ENCODE measurements around the gene ZFAND2A.
"Not testable (repeated sequence)": the region's sequence is repeated elsewhere in the genome, so short reads cannot be mapped to it uniquely, and the experiment has no call there.

The ZFAND2A gene

DNA sequence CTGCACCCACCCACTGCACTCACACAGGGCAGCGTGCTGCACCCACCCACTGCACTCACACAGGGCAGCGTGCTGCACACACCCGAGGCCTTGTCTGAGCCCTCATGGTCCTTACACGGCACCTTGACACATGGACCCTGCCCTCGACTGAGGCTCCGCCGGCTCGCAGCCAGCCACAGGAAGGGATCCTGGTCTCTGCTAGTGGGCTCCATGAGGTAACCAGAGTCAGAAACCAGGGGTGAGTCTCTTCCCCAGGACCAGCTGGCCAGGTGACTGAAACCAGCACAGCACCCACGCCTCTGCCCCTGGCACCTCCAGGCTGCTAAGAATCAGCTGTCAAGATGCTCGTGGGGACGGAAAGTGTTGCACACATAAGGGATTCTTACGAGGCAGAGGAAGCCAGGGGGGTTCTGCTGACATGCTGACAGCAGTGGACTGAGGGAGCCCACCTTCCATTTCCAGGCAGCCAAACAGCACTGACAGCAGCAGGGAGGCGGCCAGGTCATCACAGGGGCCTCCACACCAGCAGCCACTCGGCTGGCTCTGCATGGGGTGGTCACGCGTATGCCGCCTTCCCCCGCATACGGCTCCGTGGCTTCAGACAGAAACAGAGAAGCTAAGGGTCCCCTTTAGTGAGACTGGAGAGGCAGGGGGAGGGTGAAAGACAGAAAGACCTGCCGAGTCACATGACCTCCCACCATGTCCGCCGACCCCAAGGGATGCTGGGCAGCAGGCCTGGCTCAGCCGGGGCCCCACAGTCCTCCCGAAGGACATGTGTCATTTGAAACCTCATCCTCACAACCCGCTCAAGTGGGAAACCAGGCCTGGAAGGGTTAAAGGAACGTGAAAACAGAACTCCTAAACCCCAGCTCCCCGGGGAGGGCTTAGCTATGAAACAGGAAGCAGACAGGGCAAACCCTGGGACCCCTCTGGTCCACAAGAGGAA is 37.8 kb downstream of the ZFAND2A start:
- no peak for DNase-seq

DNA sequence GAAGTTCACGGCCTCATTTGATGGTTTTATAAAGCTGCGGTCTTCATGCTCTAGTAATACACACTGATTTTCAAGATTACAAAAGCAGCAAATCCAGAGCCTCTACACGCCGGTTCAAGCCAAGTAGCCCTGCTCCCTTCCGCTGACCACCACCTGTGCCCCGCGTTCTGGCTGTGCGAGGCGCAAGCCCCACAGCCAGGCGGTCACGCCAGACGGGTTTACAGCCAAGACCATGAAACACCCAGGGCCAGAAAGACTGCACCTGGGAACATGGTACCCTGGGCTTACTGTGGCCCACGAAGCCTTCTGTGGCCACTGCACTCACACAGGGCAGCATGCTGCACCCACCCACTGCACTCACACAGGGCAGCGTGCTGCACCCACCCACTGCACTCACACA is 38.5 kb downstream of the ZFAND2A start:
- no peak for DNase-seq

DNA sequence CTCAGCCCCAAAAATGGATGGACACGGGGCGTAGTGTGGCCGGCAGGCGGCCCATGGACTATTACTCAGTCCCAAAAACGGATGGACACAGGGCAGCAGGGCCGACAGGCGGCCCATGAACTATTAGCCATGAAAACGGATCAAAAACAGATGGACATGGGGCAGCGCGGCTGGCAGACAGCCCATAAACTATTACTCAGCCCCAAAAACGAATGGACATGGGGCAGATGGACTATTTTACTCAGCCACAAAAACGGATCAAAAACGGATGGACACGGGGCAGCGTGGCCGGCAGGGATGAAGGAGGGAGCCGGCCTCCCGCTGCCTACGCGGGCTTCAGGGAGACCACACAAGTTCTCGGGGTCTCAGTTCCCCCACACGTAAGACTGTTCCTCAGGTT is 39.2 kb downstream of the ZFAND2A start:
- no peak for DNase-seq

DNA sequence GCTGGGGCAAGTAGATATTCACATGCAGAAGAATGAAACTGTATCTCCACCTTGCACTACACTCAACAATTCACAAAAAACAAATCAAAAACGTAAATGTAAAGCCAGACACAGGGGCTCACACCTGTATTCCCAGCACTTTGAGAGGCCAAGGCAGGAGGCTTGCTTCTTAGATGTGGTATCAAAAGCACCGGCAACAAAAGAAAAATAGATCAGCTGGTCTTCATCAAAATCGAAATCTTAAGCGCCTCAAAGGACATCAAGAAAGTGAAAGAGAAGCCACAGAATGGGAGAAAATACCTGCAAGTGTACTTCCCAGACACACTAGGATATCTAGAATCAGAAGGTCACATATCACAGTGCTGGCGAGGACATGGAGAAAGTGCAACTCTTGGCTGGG is 40.8 kb downstream of the ZFAND2A start:
- DNase-seq, result no peak

DNA sequence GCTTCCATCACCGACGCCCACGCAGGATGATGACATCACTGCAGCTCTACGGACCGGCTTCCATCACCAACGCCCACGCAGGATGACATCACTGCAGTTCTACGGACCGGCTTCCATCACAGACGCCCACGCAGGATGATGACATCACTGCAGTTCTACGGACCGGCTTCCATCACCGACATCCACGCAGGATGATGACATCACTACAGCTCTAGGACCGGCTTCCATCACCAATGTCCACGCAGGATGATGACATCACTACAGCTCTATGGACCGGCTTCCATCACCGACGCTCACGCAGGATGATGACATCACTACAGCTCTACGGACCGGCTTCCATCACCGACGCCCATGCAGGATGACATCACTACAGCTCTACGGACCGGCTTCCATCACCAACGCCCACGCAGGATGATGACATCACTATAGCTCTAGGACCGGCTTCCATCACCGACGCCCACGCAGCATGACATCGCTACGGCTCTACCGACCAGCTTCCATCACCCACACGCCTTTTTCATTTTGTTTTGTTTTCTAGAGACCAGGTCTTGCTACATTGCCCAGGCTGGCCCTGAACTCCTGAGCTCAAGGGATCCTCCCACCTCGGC is 42.6 kb downstream of the ZFAND2A start:
- DNase-seq, result no peak

DNA sequence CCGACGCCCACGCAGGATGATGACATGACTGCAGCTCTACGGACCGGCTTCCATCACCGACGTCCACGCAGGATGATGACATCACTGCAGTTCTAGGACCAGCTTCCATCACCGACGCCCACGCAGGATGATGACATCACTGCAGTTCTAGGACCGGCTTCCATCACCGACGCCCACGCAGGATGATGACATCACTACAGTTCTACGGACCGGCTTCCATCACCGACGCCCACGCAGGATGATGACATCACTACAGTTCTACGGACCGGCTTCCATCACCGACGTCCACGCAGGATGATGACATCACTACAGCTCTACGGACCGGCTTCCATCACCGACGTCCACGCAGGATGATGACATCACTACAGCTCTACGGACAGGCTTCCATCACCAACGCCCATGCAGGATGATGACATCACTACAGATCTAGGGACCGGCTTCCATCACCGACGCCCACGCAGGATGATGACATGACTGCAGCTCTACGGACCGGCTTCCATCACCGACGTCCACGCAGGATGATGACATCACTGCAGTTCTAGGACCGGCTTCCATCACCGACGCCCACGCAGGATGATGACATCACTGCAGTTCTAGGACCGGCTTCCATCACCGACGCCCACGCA is 43.5 kb downstream of the ZFAND2A start:
- not testable (repeated sequence) for DNase-seq

DNA sequence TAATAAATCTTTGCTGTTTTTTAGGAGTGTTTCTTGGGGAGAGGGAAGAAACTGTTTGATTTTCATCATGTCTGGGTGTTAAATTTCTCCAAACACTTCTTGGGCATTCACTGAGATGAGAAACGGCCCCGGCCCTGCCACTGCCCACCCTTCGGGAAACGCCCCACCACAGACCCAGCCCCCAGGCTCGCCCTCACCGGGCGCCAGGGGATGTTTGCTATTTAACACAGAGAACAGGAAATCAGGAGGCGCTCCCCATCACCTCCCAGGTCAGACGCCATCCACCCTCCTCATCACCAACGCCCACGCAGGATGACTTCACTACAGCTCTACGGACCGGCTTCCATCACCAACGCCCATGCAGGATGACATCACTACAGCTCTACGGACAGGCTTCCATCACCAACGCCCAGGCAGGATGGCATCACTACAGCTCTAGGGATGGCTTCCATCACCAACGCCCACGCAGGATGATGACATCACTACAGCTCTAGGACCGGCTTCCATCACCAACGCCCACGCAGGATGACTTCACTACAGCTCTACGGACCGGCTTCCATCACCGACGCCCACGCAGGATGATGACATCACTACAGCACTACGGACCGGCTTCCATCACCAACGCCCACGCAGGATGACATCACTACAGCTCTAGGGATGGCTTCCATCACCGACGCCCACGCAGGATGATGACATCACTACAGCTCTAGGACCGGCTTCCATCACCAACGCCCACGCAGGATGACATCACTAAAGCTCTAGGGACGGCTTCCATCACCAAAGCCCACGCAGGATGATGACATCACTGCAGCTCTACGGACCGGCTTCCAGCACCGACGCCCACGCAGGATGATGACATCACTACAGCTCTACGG is 44.6 kb downstream of the ZFAND2A start:
- DNase-seq, result not testable (repeated sequence)

DNA sequence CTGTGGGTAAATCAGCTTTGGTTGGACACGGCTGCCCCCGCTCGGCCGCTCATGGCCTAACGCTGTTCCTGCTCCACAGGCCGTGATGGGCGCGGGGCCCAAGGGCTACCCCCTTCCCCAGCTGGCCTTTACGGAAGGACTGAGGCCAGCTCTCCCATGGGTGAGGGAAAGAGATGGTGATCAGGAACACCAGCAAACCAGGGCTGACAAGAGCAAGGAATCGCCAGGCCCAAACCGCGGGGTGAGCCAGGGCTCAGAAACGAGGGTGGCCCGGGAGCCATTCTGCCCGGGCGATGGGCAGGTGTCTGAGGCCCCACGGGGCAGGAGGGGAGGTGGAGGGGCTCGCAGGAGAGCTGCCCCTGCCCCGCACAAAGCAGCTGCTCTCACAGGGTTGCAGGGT is 45.5 kb downstream of the ZFAND2A start:
- no peak for DNase-seq

DNA sequence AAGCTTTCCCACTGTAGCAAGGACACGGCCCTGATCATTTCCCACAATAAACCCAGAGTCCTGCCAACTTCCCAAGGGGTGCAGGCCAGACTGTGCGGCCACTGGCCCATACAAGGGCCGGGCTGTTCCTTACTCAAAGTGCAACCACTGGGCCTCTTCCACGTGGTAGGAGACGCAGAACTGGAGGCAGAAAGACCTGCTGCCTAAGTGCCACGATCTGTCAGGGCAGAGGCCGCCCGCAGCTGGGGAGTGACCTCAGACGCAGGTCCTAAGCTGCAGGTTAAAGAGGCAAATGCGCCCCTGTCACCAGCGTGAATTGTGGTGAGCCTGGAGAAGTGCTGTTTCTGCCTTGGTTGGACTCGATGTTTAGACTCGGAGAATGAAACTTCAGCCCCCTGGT is 45.9 kb downstream of the ZFAND2A start:
- DNase-seq, result no peak

DNA sequence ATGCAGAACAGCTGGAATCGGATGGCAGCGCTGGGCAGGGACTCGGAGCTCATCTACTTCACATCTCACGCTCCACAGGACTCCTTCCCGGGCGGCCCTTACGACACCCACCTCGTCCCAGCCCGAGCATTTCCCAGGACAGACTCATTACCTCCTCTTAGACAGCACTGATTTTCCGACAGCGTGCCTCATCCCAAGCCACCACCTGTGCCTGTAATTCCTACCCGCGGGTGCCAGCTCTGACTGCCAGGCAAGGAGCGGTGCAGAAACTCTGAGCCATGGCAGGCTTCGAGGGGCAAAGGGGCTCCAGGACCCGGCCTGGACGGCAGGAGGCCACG is 46.5 kb downstream of the ZFAND2A start:
- no peak for DNase-seq

DNA sequence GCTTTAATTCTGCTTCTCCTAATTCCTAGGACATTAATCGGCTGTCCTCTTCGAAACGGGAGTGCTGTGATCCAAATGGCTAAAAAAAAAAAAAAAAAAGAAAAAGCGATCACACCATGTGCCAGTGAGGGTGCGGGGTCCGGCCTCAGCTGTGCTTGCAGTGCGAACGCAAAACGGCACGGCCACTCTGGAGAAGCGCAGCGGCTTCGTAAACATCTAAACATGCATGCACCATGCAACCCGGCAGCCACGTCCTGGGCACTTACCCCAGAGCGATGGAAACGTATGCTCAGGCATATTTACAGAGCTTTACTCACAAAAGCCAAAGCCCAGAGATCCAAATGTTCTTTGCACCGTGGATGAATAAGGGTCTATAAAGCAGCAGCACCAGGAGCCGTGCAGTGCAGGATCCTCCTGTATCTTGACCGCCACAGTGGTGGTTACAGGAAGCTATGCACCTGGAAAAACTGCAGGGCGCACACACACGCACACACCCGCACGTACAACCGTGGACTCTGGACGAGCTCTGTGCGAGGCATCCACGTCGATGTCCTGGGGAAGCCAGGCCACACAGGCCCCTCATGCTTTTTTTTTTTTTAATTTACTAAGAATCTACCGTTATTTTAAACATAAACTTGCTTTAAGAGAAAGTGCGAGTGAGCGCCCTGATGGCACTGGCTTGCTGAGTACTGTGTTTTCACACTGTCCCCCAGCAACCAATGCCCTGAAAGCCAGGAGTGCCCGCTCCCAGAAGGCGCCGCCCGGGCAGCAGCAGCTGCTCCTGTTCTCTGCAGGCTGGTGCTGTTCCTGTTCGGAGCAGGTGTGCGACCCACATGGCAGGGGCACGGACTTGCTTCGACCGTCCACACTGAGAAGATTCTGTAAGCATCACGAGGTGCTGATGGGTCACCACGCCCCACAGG is 47.1 kb downstream of the ZFAND2A start:
- DNase-seq, result no peak

DNA sequence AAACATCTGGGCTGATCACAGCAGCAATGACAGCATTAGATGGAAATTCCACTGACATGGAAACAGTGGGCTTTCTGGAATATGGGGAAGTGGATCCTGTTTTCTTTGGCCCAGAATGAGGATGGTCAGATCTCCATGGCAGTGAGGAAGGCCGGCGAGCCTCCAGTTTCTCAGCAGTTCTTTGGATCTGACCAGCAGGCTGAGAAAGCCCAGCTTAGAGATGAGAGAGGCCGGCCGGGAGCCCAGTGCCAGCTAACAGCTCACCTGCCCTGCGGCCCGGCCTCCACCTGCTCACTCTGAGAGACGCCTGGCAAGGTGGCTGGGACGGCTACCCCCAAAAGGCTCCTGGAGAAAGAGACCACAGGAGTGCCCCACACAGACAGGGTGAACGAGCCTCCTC is 47.9 kb downstream of the ZFAND2A start:
- no peak for DNase-seq

DNA sequence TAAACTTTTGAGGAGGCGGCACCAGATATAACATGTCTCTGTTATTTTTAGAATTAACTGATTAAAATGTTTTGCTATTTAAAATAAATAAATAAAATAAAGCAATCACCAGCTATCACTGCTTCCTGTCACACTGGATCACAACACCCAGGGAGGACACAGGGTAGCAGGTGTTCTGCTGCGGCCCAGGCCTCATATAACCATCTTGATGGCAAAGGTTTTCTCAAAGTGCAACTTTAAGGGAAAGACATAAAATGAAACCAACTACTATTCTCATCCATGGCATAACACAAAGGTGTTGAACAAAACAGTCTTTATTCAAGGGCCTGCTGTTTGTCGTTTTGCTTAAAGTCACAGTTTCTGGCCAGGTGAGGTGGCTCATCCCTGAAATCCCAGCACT is 48.8 kb downstream of the ZFAND2A start:
- DNase-seq, result no peak

DNA sequence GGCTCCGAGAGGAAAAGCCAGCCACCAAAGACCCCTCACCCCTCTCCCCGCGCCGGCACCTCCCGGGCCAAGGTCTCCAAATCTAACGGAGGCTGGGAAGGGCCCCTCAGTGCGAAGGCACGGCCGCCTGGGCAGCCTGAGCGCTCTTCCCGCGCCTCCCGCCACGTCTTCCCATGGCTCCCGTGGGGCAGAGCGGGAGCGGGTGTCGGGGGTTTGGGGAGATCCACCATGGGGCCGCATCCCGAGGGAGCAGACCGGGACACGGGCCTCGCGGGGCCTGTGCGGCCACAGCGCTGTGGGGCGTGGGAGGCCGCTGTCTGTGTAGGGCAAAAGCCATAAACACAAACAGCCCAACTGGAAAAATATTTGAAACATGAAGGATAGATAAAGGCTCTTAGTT is 49.6 kb downstream of the ZFAND2A start:
- DNase-seq, result no peak

DNA sequence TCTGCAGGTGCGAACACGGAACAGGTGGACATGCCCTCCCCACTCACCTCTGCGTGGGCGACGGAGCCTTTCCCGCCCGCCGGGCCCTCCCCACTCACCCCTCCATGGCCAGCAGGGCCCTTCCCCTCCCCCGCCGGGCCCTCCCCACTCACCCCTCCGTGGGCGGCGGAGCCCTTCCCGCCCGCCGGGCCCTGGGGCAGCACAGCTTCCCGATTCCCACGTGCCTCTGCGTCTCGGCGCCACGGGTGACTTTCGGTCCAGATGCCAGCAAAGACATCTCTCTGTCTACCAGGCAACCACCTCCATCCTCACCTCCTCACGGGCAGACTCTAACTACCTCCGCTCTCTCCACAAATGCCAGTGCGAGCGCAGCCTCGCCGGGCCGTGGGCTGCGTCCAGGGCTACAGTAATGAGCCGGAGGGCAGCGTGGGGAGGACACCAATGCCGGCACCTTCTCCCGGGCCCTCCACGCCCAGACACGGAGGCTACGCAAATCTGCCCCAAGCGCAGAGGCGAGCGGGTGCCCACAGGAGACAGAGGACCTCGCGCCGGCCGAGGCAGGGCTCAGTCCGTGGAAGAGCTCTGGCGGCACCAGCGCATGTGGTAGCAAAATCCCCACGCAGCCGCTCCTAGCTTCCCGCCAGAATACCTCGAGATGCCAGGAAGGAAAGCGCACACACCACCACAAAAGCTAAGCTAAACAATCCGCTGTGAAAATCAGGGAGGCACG is 50.2 kb downstream of the ZFAND2A start:
- no peak for DNase-seq

DNA sequence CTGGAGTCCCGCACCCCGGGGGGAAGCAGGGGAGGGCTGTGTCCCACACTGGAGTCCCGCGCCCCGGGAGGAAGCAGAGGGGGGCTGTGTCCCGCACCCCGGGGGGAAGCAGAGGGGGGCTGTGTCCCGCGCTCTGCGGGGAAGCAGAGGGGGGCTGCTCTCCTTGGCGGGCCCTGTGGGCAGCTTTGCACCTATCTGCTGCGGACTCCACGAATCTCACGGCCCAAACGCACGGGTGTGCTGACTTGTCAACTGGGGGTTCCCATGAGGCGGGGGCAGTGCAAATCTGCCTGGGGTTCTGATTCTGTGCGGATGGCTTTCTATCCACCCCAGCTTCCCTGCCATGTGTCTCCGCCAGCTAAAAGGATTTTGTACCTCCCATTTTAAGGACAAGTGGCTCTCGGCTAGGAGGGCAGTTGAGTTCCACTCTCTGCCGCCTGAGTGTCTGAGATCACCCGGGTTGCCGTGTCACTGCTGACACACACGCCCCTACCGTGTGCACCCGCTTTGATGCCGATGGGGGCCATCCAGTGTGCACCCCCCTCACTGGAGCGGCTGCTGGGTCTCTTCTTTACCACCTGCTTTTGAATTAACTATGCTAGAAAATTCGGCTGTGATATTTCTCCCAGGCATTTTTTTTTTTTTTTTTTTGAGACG is 51.6 kb downstream of the ZFAND2A start:
- DNase-seq, result no peak

DNA sequence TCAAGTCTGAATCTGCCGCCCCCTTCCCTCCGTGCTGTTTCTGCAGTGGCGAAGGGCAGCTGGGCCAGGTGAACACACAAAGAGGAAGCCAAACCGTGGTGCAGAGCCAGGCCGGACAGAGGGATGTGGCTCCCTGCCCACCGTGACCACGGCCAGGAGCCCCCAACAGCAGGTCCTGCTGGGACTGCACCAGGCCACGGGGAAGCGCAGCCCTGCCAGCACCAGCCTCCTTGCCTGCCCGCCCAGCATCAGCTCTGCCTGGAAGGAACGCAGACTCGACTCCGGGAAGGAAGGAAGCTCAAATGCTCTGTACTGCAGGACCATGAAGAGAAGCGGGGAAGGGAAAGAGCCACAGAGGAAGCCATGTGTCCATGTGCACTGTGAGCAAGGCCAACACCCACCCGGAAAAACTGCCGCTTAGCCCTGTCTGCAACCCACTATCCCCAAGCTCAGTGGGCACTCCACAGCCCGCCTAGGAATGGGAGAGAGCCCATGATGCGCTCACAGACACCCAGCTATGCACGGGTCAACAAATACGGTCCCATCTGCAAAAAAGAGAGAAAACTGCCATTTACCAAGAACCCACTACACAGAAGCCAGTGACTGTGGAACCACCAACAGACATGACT is 53.1 kb downstream of the ZFAND2A start:
- DNase-seq, result no peak

DNA sequence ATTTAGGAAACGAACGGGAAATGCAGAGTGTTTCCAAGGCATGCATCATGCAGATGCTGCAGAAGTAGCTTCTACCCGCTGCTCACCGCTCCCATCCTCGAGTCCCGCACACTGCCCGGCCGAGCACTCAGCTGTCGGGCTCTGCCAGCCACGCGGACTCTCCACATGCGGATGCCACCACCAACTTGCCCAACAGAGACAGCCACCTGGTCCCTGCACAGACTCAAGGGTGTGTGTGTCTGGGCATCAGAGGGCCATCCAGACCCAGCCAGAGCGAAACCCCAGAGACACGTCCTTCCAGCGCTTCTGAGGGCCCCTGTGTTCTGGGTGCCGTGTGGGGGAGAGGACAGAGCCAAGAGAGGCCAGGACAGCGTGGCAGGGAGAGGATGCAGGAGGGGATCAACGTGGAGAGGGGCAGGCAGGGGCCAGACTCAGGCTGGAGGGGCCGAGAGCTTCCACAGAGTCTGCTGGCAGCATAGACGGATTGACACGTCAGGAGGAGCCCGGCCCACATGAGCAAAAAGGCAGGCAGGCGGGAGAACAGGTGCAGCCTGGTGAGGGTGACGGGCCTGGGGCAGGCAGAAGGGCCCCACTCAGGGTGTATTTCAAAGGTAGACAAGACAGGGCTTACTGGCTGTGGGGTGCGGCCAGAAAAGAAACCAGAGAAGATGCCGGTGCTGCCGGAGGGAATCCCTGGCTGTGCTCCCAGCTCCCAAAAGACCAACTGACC is 53.8 kb downstream of the ZFAND2A start:
- DNase-seq, result no peak

DNA sequence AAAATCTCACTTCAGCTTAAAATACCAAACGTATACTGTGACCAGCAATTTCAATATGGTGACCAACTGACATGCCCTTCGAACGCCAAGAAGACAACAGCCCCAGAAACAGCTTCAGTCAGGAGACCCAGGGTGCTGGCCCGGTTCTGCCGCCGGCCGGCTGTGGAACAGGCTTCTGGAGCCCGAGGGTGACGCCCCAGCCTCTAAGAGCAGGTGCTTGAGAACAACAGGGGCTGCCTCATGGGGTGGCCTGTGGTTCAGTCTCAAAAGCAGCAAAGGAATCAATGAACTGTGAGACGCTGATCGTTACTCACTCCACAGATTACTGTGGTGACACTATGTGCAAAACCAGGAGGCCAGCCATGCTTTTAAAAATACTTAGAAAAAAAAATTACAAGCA is 54.8 kb downstream of the ZFAND2A start:
- no peak for DNase-seq
